Adrenal gland (tissue), 5 donors: ENCODE measurements around the gene PHF21A.
A peak's percentile ranks its signal among the peaks of the same experiment; 100 is the strongest.

Experiments
- CTCF ChIP-seq, 6 experiments: fragments of 450-650 bp in 4 of 6; fragments of 200-600 bp in 2 of 6; sonication (generic) in 1 of 6; IDR thresholded peaks; 1 replicate in 5 of 6; 2 replicates in 1 of 6; pipeline versions ENCODE4 v1.5.1 to v1.8.0; 2016 to 2021; ENCODE audit warnings: antibody characterized with exemption in 6 of 6, mild to moderate bottlenecking in 2 of 6, moderate library complexity in 1 of 6
- POLR2A ChIP-seq, 2 donors: fragments of 450-650 bp; IDR thresholded peaks; one replicate each; pipeline ENCODE4 v1.6.1; 2017; ENCODE audit warnings: antibody characterized with exemption in 2 of 2, mild to moderate bottlenecking in 2 of 2, moderate library complexity in 1 of 2
- donor health status: DM: no; HTN: no; CAD: no.

DNA sequence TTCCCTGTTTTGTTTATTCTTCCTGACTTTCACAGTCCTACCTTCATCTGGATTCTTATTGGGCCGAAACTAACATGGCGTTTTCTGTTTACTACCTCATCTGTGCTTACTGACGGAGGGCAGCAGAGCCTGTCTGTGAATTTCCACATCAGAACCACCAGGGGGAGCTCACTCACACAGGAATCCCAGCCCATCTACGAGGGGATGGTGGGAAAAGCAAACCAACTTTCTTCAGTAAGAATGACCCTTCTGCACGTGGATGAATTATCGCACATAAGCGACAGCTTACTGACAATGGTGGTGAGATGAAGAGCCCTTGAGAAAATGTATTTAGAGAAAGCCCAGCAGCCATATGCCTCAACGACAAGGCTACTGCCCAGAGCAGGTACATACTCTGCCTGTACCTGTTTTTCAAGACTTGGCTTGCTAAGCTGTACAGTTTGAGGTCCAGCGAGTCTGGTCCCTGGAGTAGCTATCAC is 156.3 kb downstream of the PHF21A start:
- peak; percentile 85 to 95 (median 92) for TF ChIP-seq CTCF (IDR thresholded peaks at IDR 0.05)
- no peak for TF ChIP-seq POLR2A (IDR thresholded peaks at IDR 0.05)
